HG02763 (cell line): ENCODE measurements around the gene CHST9.

ENCODE experiments used
- ATAC-seq: cut with Tn5 transposase; IDR thresholded peaks from one replicate; pipeline ENCODE4 v1.9.1; 2021; ENCODE audit warnings: mild to moderate bottlenecking, moderate library complexity; ENCODE audit not compliant: unreplicated experiment

The CHST9 gene

DNA sequence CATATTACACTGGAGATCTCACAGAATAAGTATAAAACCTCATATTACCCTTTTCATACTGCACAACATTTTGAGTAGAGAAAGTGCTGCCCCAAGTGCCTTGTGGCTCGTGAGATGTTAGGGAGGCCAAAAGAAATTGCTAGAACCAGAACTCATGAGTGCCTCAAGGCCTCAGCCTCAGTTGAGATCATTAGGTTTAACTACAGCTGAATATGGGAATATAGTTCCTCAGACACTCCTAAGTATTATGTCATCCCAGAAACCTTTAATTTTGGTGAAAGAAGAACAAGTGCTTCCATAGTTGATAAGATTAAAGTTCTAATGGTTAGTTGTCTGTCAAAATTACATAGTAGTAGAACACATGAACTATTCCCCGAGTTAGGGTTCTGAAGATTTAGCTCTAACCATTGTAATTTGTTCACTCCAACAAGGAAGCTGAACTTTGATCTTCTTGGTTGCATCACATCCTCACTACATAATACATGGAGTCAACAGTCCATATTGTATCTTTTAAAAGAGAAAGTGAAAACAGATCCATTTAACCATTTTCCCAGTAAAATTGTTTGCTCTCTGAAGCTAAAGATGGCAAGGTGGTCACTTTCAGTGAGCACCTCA is 310.0 kb downstream of the CHST9 start:
- ATAC-seq = no peak

DNA sequence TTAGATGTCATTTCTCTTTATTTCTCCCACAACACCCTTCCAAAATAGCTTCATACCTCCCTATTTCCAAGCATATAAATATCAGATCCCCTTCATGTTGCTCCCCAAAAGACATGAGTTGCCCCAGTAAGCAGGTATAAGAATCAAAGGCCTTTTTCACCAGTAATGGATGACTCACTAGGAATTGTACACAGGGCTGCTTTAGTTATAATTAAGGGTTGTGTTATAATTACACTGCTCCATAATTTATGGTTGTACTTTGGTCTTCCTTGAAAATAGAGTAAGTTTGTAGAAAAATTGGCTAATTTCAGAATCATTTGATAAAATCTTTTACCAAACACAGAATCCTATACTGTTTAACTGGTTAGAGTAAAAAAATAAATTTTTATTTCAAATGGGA is 310.8 kb downstream of the CHST9 start:
- ATAC-seq = no peak

DNA sequence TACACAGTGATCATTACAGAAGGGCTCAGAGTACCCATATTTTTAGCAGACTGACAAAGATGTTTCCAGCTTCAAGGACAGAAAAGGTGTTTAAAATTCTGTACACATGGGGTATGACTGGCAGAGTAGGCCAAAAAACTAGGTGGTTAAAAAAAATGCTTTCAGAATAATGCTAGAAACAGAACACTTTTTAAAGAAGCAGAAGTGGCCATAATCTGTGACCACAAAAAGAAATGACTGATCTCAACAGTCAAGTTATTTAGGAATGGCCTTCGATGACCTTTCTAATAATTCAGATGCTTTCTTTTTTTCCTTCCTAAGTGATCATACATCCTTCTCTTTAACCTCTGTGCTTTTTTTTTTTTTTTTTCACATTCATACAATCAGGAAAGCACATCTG is 315.5 kb downstream of the CHST9 start:
- ATAC-seq = no peak

DNA sequence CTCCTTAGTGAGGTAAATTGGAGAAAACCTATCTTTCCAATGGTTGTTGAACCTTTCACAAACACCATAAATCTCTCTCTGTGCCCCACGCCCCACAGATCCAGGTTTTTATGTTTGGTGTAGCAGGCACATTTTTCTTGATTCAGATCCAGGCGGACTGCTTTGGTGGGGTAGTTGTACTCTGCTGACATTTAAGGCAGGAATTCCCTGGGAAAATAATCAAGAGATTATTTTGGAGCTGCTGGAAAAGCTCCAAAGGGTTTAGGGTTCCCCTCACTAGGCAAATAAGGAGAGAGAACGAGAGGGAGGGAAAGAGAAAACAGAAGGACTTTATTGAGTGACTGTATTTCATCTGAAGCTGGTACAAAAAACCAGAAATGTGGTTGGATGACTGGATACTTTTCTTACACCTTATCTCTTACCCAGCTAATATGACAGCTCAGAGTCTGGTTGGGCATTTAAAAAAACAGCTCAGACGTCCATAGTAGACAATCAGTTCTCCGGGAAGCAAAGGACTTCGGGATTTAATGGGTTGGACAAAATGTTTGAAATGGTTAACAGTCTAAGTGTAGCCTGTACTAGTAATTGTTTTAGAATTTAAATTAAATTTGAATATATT is 316.0 kb downstream of the CHST9 start:
- ATAC-seq = no peak

DNA sequence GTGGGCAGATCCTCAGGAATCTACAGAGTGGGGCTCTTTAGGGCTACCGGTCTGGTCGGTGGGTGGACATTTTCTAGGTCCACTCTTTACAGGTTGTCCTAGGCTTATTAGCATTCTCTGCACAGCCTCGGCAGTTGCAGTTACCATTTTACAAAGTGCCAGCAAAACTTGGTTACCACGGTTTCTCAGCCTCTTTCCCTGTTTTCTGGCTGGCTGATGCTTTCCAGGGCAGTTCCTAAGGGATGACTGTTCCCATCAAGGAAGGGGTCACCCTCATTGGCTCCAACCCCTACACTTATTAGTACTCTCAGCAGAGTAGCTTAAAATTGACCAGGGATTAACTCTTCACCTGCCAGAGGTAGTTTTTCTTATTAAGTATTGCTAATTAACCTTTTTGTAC is 317.6 kb downstream of the CHST9 start:
- no peak for ATAC-seq

DNA sequence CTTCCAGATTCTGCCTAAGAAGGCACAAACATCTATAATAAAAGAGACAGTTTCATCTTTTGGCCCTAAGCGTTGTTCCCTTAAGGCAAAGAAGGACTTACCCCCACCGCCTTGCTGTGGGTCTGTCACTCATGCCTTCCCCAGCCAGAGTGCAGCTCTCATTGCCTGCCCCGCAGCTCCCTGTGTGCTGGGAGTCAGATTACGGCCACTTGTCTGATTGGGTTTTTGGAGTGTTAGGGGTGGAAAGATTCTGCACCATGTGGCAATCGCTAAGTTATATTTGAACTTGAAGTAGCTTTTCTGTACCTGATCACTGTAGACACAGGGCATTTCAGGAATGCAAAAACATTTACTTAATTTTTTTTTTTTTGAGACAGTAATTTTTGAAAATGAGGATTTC is 319.6 kb downstream of the CHST9 start, which contains the start of gene AQP4:
TSS of gene AQP4 (minus strand) at position 151 of the 400 bp plus-strand sequence. CDS start at position 133, 18 bp downstream.
- ATAC-seq = no peak

DNA sequence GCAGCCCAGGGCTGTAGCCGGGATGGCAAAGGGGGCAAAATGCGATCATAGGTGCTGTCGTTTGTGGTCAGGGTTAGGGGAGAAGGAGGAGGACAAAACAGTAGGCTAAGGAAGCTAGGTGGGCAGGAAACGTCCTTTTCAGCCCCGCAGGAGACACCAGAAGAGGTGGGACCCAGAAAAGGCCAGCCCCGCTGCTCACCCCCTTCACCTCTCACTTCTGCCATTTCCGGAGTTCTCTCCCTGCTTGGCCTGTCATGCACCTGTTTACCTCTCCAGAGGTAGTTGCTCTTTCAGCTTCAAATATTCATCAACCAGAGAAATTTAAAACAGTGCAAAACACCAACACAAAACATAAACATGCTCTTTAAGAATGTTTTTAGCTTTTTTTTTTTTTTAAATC is 320.4 kb downstream of the CHST9 start:
- ATAC-seq = no peak

DNA sequence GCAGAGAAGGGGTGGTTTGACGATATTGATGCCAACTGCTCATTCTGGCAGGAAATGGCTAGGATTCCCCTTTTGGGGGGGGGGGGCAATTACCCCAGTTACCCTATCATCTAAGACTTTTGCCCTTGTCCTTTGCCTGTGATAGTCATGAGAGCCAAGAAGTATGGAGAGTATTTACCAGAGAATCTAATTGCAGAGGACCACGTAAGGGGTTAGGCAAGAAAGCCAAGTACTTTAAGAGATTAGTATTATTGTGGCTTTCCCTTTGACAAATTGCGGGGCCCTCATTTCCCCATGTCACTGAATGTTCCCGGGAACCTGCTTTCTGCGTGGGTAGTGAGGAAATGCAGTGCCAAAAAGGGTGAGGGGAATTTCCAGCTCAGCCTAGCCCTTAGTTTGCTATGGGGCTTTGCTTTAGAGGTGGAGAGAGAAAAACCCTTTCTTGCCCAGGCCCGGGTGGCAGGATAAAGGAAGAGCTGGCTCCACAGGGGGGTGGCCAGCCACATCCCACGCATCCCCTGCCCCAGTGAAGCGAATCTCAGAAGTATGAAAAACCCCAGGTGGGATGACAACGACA is 321.1 kb downstream of the CHST9 start:
- no peak for ATAC-seq

DNA sequence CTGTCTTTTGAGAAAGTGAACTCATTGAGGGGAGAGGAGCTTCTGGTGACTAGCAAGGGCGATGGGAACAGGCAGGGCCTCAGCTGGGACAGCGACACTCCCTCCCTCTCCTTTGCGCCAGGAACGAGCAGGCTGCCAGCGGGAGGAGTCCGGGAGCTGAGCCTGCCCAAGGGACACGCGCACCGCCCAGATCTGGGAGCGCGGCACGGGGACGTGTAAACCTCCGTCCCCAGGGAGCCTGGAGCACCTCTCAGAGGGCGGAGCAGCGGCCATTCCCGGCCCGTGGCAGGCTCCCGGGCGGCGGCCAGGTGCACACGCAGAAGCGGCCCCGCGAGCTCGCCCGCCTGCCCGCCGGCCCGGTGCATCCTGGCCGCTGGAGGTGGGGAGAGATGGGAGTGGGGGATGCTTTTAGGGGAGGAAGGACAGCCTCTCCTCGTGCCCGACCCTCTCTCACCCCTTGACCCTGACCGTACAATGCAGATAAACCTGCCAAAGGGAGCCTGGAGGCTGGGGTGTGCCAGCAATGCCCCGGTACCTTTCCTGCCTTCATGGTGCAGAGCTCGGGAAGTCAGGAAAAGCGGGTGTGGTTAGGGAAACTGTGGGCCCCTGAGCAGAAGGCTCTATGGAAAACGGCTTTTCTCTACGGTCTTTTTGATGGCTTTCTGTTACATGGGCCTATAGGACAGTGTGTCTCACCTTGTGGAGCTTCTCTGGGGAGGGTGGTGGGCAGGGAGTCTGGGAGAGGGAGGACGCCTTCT is 321.8 kb downstream of the CHST9 start:
- ATAC-seq = no peak

DNA sequence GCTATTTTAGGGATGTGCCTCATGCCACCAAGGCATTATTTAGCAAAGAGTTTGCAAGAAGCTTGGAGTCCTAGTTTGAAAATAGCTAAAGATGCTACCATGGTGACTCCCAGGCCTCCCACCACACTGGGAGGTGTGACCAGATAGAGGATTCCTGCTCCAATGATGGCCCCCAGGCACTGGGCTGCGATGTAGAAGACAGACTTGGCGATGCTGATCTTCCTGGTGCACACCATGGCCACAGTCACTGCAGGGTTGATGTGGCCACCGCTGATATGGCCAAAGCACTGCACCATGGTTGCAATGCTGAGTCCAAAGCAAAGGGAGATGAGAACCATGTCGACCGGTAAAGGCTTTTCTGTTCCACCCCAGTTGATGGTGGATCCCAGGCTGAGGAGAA is 323.0 kb downstream of the CHST9 start:
- no peak for ATAC-seq
